ENCODE data around the gene F11R. TPM values are rescaled to one million over a fixed set of nuclear protein-coding genes. Genes with fewer than 3 reads are reported as not detected.
"Not testable (repeated sequence)": the region's sequence is repeated elsewhere in the genome, so short reads cannot be mapped to it uniquely, and the experiment has no call there.

Gene F11R
- total RNA-seq, 4 donors from 2014 or later, result 101 to 112 (median 107) TPM

GRCh38 chr1:161031874-161032273, 10.9 kb upstream of the F11R start:
- Histone ChIP-seq H3K27ac (no peak overlapping the region), H3K27me3 (no peaks in the 10 kb centered on the region), H3K9me3 (no peaks in the 10 kb centered on the region), H3K36me3 (no peaks in the 10 kb centered on the region), H3K4me3 (no peak overlapping the region), H3K4me1 (peaks cover 7% of the 10 kb centered on the region)
- TF ChIP-seq POLR2AphosphoS5 (IDR thresholded peaks at IDR 0.05) (no peak), EP300 (IDR thresholded peaks at IDR 0.05) (no peak), POLR2A (IDR thresholded peaks at IDR 0.05) (no peak)
- TF ChIP-seq, protein P1, sequence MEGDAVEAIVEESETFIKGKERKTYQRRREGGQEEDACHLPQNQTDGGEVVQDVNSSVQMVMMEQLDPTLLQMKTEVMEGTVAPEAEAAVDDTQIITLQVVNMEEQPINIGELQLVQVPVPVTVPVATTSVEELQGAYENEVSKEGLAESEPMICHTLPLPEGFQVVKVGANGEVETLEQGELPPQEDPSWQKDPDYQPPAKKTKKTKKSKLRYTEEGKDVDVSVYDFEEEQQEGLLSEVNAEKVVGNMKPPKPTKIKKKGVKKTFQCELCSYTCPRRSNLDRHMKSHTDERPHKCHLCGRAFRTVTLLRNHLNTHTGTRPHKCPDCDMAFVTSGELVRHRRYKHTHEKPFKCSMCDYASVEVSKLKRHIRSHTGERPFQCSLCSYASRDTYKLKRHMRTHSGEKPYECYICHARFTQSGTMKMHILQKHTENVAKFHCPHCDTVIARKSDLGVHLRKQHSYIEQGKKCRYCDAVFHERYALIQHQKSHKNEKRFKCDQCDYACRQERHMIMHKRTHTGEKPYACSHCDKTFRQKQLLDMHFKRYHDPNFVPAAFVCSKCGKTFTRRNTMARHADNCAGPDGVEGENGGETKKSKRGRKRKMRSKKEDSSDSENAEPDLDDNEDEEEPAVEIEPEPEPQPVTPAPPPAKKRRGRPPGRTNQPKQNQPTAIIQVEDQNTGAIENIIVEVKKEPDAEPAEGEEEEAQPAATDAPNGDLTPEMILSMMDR (IDR thresholded peaks at IDR 0.05), result no peak
- 73% methylated on average over 2 of the region's 2 CpGs for WGBS
- DNase-seq (ENCODE audit: low spot score in 2 of 2), result no peak

- 96% methylated on average over 15 of the region's 32 CpGs for WGBS
- not testable (repeated sequence) for DNase-seq (ENCODE audit: low spot score in 2 of 2); H3K27me3 ChIP-seq; H3K4me3 ChIP-seq; H3K36me3 ChIP-seq; H3K27ac ChIP-seq; H3K9me3 ChIP-seq; H3K4me1 ChIP-seq
These were observed 8.5 kb upstream of the F11R start for GRCh38 chr1:161029466-161029865.

DNA sequence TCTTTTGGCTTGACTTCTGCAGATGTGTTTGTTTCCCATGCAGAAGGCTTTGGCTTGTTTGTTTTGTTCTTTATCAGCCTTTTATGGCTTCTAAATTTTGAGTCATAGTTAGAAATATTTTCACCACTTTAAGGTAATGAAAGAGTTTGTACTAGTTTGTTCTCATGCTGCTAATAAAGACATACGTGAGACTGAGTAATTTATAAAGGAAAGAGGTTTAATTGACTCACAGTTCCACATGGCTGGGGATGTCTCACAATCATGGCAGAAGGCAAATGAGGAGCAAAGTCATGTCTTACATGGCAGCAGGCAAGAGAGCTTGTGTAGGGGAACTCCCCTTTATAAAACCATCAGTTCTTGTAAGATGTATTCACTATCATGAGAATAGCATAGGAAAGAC, 6.0 kb upstream of the F11R start:
- DNase-seq (ENCODE audit: low spot score in 2 of 2); H3K4me3 ChIP-seq; H3K27me3 ChIP-seq; H3K27ac ChIP-seq; H3K9me3 ChIP-seq; H3K4me1 ChIP-seq; H3K36me3 ChIP-seq: not testable (repeated sequence)
- WGBS, result 76% methylated on average over 1 of the region's 1 CpG

DNA sequence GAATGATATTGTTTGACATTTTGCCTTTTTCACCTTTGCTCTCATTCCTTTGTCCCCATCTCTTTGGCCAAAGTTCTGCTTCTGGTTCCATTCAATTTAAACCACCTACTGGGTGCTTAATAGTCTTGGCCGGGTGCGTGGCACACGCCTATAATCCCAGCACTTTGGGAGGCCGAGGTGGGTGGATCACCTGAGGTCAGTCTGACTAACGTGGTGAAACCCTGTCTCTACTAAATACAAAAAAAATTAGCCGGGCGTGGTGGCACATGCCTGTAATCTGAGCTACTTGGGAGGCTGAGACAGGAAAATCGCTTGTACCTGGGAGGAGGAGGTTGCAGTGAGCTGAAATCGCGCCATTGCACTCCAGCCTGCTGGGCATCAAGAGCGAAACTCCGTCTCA, 1.5 kb upstream of the F11R start:
- peaks cover 36% of the 10 kb centered on the region for H3K4me1 ChIP-seq
- DNase-seq (ENCODE audit: low spot score in 2 of 2); H3K27me3 ChIP-seq; H3K9me3 ChIP-seq; H3K4me3 ChIP-seq; H3K36me3 ChIP-seq; H3K27ac ChIP-seq: not testable (repeated sequence)
- WGBS, result 86% methylated on average over 12 of the region's 12 CpGs

DNA sequence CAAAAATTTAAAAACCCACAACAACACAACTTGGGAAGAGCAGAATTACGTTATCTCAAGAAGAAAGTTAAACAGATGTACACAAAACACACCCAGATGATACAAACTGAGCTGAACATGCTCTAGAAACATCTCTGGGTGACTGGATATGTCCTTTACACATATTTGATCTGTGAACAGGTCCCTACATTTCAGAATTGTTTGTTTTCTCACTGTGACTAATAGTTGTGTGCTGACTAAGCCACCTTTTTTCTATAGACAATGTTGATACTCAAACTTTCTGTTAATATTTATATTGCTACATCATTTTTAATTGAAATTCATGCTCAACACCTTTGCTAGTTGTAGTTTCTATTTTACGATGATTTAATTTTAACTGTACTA, 1.0 kb upstream of the F11R start:
- Histone ChIP-seq H3K36me3 (no peaks in the 10 kb centered on the region), H3K4me3 (no peak overlapping the region), H3K9me3 (no peaks in the 10 kb centered on the region), H3K27me3 (no peaks in the 10 kb centered on the region), H3K27ac (peak overlapping the region; percentile 95), H3K4me1 (peaks cover 40% of the 10 kb centered on the region)
- no peak for DNase-seq (ENCODE audit: low spot score in 2 of 2)
- TF ChIP-seq, protein P1 (IDR thresholded peaks at IDR 0.05), result no peak
- TF ChIP-seq POLR2A (IDR thresholded peaks at IDR 0.05) (no peak), POLR2AphosphoS5 (IDR thresholded peaks at IDR 0.05) (no peak), EP300 (IDR thresholded peaks at IDR 0.05) (no peak)
- WGBS, result 89% methylated on average over 2 of the region's 2 CpGs

- no peak for TF ChIP-seq EP300 (IDR thresholded peaks at IDR 0.05)
- peak in 1 of 2 donors; percentile 15 for TF ChIP-seq POLR2A (IDR thresholded peaks at IDR 0.05)
- TF ChIP-seq POLR2AphosphoS5 (IDR thresholded peaks at IDR 0.05), result peak in 1 of 3 donors; percentile 39
- Histone ChIP-seq H3K9me3 (no peaks in the 10 kb centered on the region), H3K36me3 (no peaks in the 10 kb centered on the region), H3K4me1 (peaks cover 43% of the 10 kb centered on the region), H3K27me3 (no peaks in the 10 kb centered on the region), H3K27ac (peak overlapping the region; percentile 95), H3K4me3 (peak overlapping the region; percentile 70)
- 14% methylated on average over 28 of the region's 34 CpGs for WGBS
- peak; percentile 91 to 92 for DNase-seq (ENCODE audit: low spot score in 2 of 2)
These were observed 415 bp upstream of the F11R start for GRCh38 chr1:161021165-161021969.

GRCh38 chr1:161019751-161020495, 1.0 kb downstream of the F11R start:
- TF ChIP-seq EP300 (IDR thresholded peaks at IDR 0.05) (no peak), POLR2AphosphoS5 (IDR thresholded peaks at IDR 0.05) (peak in 1 of 3 donors; percentile 23)
- Histone ChIP-seq H3K27ac (peak overlapping the region; percentile 95), H3K36me3 (no peaks in the 10 kb centered on the region), H3K27me3 (no peaks in the 10 kb centered on the region), H3K9me3 (no peaks in the 10 kb centered on the region), H3K4me1 (peaks cover 49% of the 10 kb centered on the region), H3K4me3 (peak overlapping the region; percentile 70)
- WGBS, result 12% methylated on average over 9 of the region's 10 CpGs
- peak in 1 of 2 donors; percentile 57 for DNase-seq (ENCODE audit: low spot score in 2 of 2)

- not testable (repeated sequence) for H3K36me3 ChIP-seq, H3K27me3 ChIP-seq, H3K9me3 ChIP-seq
- DNase-seq (ENCODE audit: low spot score in 2 of 2), result peak in 1 of 2 donors; percentile 52
- Histone ChIP-seq H3K27ac (peak overlapping the region; percentile 95), H3K4me1 (peaks cover 56% of the 10 kb centered on the region), H3K4me3 (peak overlapping the region; percentile 70)
- WGBS, result 59% methylated on average over 15 of the region's 15 CpGs
These were observed 1.8 kb downstream of the F11R start for GRCh38 chr1:161019111-161019660.
